ENCODE measurements around the gene SH2D7.

Gene SH2D7

GRCh38 chr15:78049691-78050440 lies 42.5 kb upstream of the SH2D7 start:
- TF ChIP-seq TOX (CRISPR knock-in tag; IDR thresholded peaks at IDR 0.05; ENCODE audit: borderline replicate concordance), result no peak
- TF ChIP-seq PATZ1 (CRISPR knock-in tag; IDR thresholded peaks at IDR 0.05; ENCODE audit: borderline replicate concordance), result no peak
- no peak for TF ChIP-seq BACH2 (CRISPR knock-in tag; IDR thresholded peaks at IDR 0.05; ENCODE audit: borderline replicate concordance)
- TF ChIP-seq RARB (CRISPR knock-in tag; IDR thresholded peaks at IDR 0.05), result no peak
- TF ChIP-seq ZNF565 (CRISPR knock-in tag; conservative IDR thresholded peaks at IDR 0.05; ENCODE audit: low read depth), result no peak
- no peak for TF ChIP-seq ESRRG (CRISPR knock-in tag; IDR thresholded peaks at IDR 0.05)
- TF ChIP-seq PPARA (CRISPR knock-in tag; IDR thresholded peaks at IDR 0.05; ENCODE audit: borderline replicate concordance), result no peak
- TF ChIP-seq POU6F1 (CRISPR knock-in tag; IDR thresholded peaks at IDR 0.05; ENCODE audit: borderline replicate concordance, low read depth), result no peak
- no peak for TF ChIP-seq OSR1 (CRISPR knock-in tag; IDR thresholded peaks at IDR 0.05)
- no peak for TF ChIP-seq SNAI2 (CRISPR knock-in tag; IDR thresholded peaks at IDR 0.05)
- no peak for TF ChIP-seq ISL1 (CRISPR knock-in tag; IDR thresholded peaks at IDR 0.05)
- peak; percentile 75 for ATAC-seq

GRCh38 chr15:78050441-78050809 lies 41.9 kb upstream of the SH2D7 start:
- ATAC-seq, result no peak

More at GRCh38 chr15:78050441-78050809, 41.9 kb upstream of the SH2D7 start:
- no peak for TF ChIP-seq ISL1 (CRISPR knock-in tag; IDR thresholded peaks at IDR 0.05)
- no peak for TF ChIP-seq TCF4 (CRISPR knock-in tag; IDR thresholded peaks at IDR 0.05; ENCODE audit: borderline replicate concordance)
- no peak for TF ChIP-seq ZC3H10 (CRISPR knock-in tag; IDR thresholded peaks at IDR 0.05)
- TF ChIP-seq ZNF565 (CRISPR knock-in tag; conservative IDR thresholded peaks at IDR 0.05; ENCODE audit: low read depth), result no peak
- no peak for TF ChIP-seq POU6F1 (CRISPR knock-in tag; IDR thresholded peaks at IDR 0.05; ENCODE audit: borderline replicate concordance, low read depth)
- no peak for TF ChIP-seq RARB (CRISPR knock-in tag; IDR thresholded peaks at IDR 0.05)
- no peak for TF ChIP-seq ZFP3 (CRISPR knock-in tag; IDR thresholded peaks at IDR 0.05)
- no peak for TF ChIP-seq GLIS3 (CRISPR knock-in tag; IDR thresholded peaks at IDR 0.05)
- no peak for TF ChIP-seq SNAI2 (CRISPR knock-in tag; IDR thresholded peaks at IDR 0.05)
- no peak for TF ChIP-seq PATZ1 (CRISPR knock-in tag; IDR thresholded peaks at IDR 0.05; ENCODE audit: borderline replicate concordance)
- TF ChIP-seq CSRNP3 (CRISPR knock-in tag; IDR thresholded peaks at IDR 0.05), result no peak
- TF ChIP-seq CSDC2 (CRISPR knock-in tag; IDR thresholded peaks at IDR 0.05), result no peak
- TF ChIP-seq CREB5 (CRISPR knock-in tag; IDR thresholded peaks at IDR 0.05; ENCODE audit: low read depth), result no peak
- TF ChIP-seq ZFP30 (CRISPR knock-in tag; IDR thresholded peaks at IDR 0.05), result no peak
- no peak for TF ChIP-seq ZNF70 (CRISPR knock-in tag; IDR thresholded peaks at IDR 0.05)
